HEK293T (cell line): ENCODE data around the gene FBLN1.

Experiments used
- ARNT ChIP-seq: fragments of 450-650 bp; IDR thresholded peaks from 2 replicates; pipeline ENCODE4 v1.6.1; 2017; ENCODE audit warnings: mild to moderate bottlenecking
- BHLHE40 ChIP-seq: fragments of 450-650 bp; IDR thresholded peaks from 2 replicates; pipeline ENCODE4 v1.6.1; 2016; ENCODE audit warnings: mild to moderate bottlenecking, moderate library complexity, borderline replicate concordance
- CTBP1 ChIP-seq: fragments of 450-650 bp; IDR thresholded peaks from 2 replicates; pipeline ENCODE4 v1.6.1; 2016; ENCODE audit warnings: borderline replicate concordance
- ELF4 ChIP-seq: fragments of 450-650 bp; IDR thresholded peaks from 2 replicates; pipeline ENCODE4 v1.6.1; 2017; ENCODE audit warnings: antibody characterized with exemption
- FOXA1 ChIP-seq: fragments of 450-650 bp; IDR thresholded peaks from 2 replicates; pipeline ENCODE4 v1.6.1; 2016; ENCODE audit warnings: mild to moderate bottlenecking
- FOXK2 ChIP-seq: fragments of 450-650 bp; IDR thresholded peaks from 2 replicates; pipeline ENCODE4 v1.6.1; 2016; ENCODE audit warnings: mild to moderate bottlenecking
- FOXM1 ChIP-seq: fragments of 450-650 bp; IDR thresholded peaks from 2 replicates; pipeline ENCODE4 v1.6.1; 2017; ENCODE audit warnings: mild to moderate bottlenecking, borderline replicate concordance
- HDGF ChIP-seq: fragments of 450-650 bp; IDR thresholded peaks from 2 replicates; pipeline ENCODE4 v1.6.1; 2017; ENCODE audit warnings: antibody characterized with exemption, borderline replicate concordance
- LEF1 ChIP-seq: fragments of 450-650 bp; IDR thresholded peaks from 2 replicates; pipeline ENCODE4 v1.6.1; 2017; ENCODE audit warnings: mild to moderate bottlenecking, borderline replicate concordance
- SP1 ChIP-seq: fragments of 450-650 bp; IDR thresholded peaks from 2 replicates; pipeline ENCODE4 v1.6.1; 2017
- SUZ12 ChIP-seq: fragments of 450-650 bp; IDR thresholded peaks from 2 replicates; pipeline ENCODE4 v1.6.1; 2016; ENCODE audit warnings: mild to moderate bottlenecking
- TARDBP ChIP-seq: fragments of 450-650 bp; IDR thresholded peaks from 2 replicates; pipeline ENCODE4 v1.6.1; 2016
- ZNF384 ChIP-seq: fragments of 450-650 bp; IDR thresholded peaks from 2 replicates; pipeline ENCODE4 v1.6.1; 2016
- TF ChIP-seq, protein P1 (sequence below): fragments of 450-650 bp; IDR thresholded peaks from 2 replicates; pipeline ENCODE4 v1.6.1; 2016

DNA sequence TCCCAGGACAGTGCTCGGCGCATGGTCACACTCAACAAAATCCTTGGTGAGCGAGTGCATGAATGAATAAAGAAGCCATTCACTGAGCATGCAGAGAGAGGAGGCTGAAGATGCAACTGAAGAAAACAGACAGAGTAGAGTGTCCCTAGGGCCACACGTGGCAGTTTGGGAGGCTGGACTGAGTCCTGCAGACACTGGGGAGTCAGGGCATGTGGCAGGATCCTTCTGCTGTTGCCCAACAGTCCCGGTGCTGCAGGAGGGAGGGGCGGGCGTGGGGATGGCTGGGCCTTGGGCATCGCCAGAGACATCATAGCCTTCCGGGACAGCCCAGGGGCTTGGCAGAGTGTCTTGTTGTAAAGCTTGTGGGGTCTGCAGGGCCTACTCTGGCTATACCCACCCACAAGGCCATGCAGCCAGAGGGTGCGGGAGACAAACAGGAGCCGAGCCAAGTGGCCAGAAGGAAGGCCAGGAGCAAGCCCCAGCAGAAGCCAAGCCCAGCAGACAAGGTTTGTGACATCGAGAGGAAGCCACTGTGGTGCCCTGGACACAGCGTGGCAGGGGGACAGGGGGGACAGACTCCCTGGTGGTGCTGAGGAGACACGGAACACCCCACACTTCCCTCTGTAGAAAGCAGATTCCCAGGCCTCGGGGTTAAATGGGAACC is 26.7 kb upstream of the FBLN1 start:
- no peak for TF ChIP-seq FOXK2
- TF ChIP-seq SP1: no peak
- no peak for TF ChIP-seq ZNF384
- TF ChIP-seq ARNT: no peak
- TF ChIP-seq BHLHE40: no peak
- TF ChIP-seq, protein P1, sequence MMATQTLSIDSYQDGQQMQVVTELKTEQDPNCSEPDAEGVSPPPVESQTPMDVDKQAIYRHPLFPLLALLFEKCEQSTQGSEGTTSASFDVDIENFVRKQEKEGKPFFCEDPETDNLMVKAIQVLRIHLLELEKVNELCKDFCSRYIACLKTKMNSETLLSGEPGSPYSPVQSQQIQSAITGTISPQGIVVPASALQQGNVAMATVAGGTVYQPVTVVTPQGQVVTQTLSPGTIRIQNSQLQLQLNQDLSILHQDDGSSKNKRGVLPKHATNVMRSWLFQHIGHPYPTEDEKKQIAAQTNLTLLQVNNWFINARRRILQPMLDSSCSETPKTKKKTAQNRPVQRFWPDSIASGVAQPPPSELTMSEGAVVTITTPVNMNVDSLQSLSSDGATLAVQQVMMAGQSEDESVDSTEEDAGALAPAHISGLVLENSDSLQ: no peak
- TF ChIP-seq FOXM1: no peak
- TF ChIP-seq SUZ12: no peak
- no peak for TF ChIP-seq ELF4
- no peak for TF ChIP-seq CTBP1
- no peak for TF ChIP-seq HDGF
- no peak for TF ChIP-seq LEF1
- no peak for TF ChIP-seq TARDBP
- TF ChIP-seq FOXA1: no peak
